Body of pancreas (tissue), 4 donors: Measurements from ENCODE around the gene SH3PXD2B. TPM values are rescaled to one million over a fixed set of nuclear protein-coding genes. Genes with fewer than 3 reads are reported as not detected.

ENCODE experiments used
- ATAC-seq: fragments of 150-250 bp; one replicate; pipeline ENCODE4 v1.9.1; 2016
- DNase-seq, 4 donors: peaks; one replicate each; pipeline ENCODE4 v3.0.0-alpha.2; 2019
- H3K27ac ChIP-seq, 4 donors: fragments of 200-600 bp; sonication (generic); 1 replicate in 3 of 4; 2 replicates in 1 of 4; pipeline versions ENCODE4 v1.5.1 to v1.6.1; 2016 to 2019; ENCODE audit warnings: mild to moderate bottlenecking in 1 of 4, mixed read lengths in 1 of 4, moderate library complexity in 1 of 4
- H3K27me3 ChIP-seq, 2 donors: fragments of 200-600 bp; sonication (generic); one replicate each; pipeline ENCODE4 v1.6.0; 2016; ENCODE audit warnings: mild to moderate bottlenecking in 1 of 2
- H3K36me3 ChIP-seq, 2 donors: fragments of 200-600 bp; sonication (generic); replicated peaks in 1 of 2; 2 replicates each; pipeline ENCODE4 v1.5.1; 2016; ENCODE audit warnings: low read depth in 2 of 2; ENCODE audit not compliant: insufficient read depth in 1 of 2
- H3K4me1 ChIP-seq: fragments of 200-600 bp; sonication (generic); one replicate; pipeline ENCODE4 v1.6.0; 2016
- H3K4me3 ChIP-seq, 2 donors: fragments of 200-600 bp; sonication (generic); 1 replicate in 1 of 2; 2 replicates in 1 of 2; pipeline ENCODE4 v1.5.1; 2016 to 2019
- H3K9me3 ChIP-seq, 3 donors: fragments of 200-600 bp; sonication (generic); 1 replicate in 2 of 3; 2 replicates in 1 of 3; pipeline ENCODE4 v1.5.1; 2016
- CTCF ChIP-seq, 7 experiments: fragments of 450-650 bp in 4 of 7; fragments of 200-600 bp in 3 of 7; sonication (generic) in 3 of 7; IDR thresholded peaks; one replicate each; pipeline ENCODE4 v1.5.1; 2016 to 2019; ENCODE audit warnings: antibody characterized with exemption in 7 of 7
- POLR2A ChIP-seq, 3 donors: fragments of 450-650 bp; IDR thresholded peaks; one replicate each; pipeline ENCODE4 v1.6.1; 2016; ENCODE audit warnings: antibody characterized with exemption in 3 of 3, mild to moderate bottlenecking in 2 of 3
- WGBS, 2 donors: methylation state at CpG; one replicate each; pipeline ENCODE4 v1.1.5; 2017; 5-methylcytosine and 5-hydroxymethylcytosine counted together
- intact Hi-C: fragments of 100-400 bp; cut with DNase I; formaldehyde crosslinking; loops from one replicate; pipeline ENCODE4 v1.15.1; 2023
- total RNA-seq, 2 donors: library from RNA; depleted of rRNA; stranded (reverse); fragments of >200 nt; gene quantifications; one replicate each; pipeline ENCODE4 v1.1.0, GENCODE V29; 2016

The SH3PXD2B gene
- total RNA-seq, 2 donors from 2014 or later: 9.9 to 16.9 TPM

GRCh38 chr5:172396220-172396619, 58.1 kb downstream of the SH3PXD2B start:
- Histone ChIP-seq H3K27me3 (no peaks in the 10 kb centered on the region), H3K4me3 (no peak overlapping the region), H3K36me3 (no peaks in the 10 kb centered on the region), H3K4me1 (no peaks in the 10 kb centered on the region), H3K27ac (no peak overlapping the region), H3K9me3 (no peaks in the 10 kb centered on the region)
- intact Hi-C loops: no loop called here
- TF ChIP-seq CTCF (IDR thresholded peaks at IDR 0.05) (no peak), POLR2A (IDR thresholded peaks at IDR 0.05) (no peak)
- DNase-seq (no peak), ATAC-seq (no peak)
- 93 to 100% methylated on average over 3 of the region's 3 CpGs for WGBS, 2 donors

GRCh38 chr5:172395483-172395882, 58.8 kb downstream of the SH3PXD2B start:
- intact Hi-C loops: no loop called here
- TF ChIP-seq POLR2A (IDR thresholded peaks at IDR 0.05) (no peak), CTCF (IDR thresholded peaks at IDR 0.05) (no peak)
- no peak for ATAC-seq

DNA sequence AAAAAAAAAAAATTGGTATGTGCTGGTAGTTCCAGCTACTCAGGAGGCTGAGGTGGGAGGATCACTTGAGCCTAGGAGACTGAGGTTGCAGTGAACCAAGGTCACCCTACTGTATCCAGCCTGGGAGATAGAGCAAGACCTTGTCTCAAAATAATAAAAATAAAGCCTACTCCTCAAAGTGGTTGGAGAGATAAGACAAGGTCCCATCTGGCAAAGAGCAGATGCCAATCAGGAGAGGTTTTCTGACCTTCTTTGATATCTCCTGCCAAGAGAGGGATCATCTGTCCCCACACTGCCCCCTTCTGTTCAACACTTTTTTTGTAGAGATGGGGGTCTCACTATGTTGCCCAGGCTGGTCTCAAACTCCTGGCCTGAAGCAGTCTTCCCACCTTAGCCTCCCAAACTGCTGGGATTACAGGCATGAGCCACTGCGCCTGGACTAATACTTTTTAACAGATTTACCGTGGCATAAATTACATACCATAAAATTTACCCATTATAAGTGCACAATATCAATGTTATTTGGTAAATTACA, 64.7 kb downstream of the SH3PXD2B start:
- no peaks in the 10 kb centered on the region for H3K27me3 ChIP-seq
- ATAC-seq (no peak), DNase-seq (no peak)
- WGBS, 2 donors: 50 to 64% methylated on average over 2 of the region's 2 CpGs
- H3K4me1 ChIP-seq: no peaks in the 10 kb centered on the region
- H3K4me3 ChIP-seq: no peak overlapping the region
- no peak overlapping the region for H3K27ac ChIP-seq
- TF ChIP-seq POLR2A (IDR thresholded peaks at IDR 0.05) (no peak), CTCF (IDR thresholded peaks at IDR 0.05) (no peak)
- no peaks in the 10 kb centered on the region for H3K9me3 ChIP-seq
- intact Hi-C loops: no loop called here
- H3K36me3 ChIP-seq: no peaks in the 10 kb centered on the region

More at GRCh38 chr5:172395483-172395882, 58.8 kb downstream of the SH3PXD2B start:
- no peaks in the 10 kb centered on the region for H3K36me3 ChIP-seq
- no peaks in the 10 kb centered on the region for H3K4me1 ChIP-seq
- H3K4me3 ChIP-seq: no peak overlapping the region
- H3K27ac ChIP-seq: no peak overlapping the region
- 78 to 81% methylated on average over 5 of the region's 5 CpGs for WGBS, 2 donors
- no peaks in the 10 kb centered on the region for H3K9me3 ChIP-seq
- no peak for DNase-seq
- no peaks in the 10 kb centered on the region for H3K27me3 ChIP-seq

DNA sequence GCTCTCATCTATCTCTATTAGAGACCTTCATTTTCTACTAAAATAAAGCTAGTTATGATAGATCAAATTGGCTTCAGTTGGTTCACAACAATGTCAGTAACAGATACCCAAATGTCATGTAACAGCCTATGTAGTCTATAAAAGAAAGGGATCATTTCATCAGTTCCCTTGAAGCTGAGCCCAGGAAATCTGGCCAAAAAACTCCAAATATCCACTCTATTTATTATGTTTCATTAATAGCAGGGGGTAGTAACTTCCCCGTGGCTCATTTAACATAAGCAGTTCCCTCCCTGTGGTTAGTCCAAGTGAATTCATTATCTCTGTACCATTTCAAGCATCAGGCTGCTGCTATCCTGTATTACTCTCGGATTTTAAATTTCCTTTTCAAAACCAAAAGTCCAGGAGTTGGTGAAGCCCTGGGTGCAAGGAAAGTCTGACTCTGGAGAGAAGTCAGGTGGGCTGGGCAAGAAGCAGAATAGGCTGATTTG, 66.0 kb downstream of the SH3PXD2B start:
- Histone ChIP-seq H3K27me3 (no peaks in the 10 kb centered on the region), H3K4me3 (no peak overlapping the region), H3K27ac (no peak overlapping the region), H3K36me3 (no peaks in the 10 kb centered on the region), H3K4me1 (peaks cover 8% of the 10 kb centered on the region), H3K9me3 (no peaks in the 10 kb centered on the region)
- DNase-seq: no peak
- no peak for ATAC-seq
- WGBS, 2 donors: 90 to 92% methylated on average over 2 of the region's 2 CpGs
- intact Hi-C loops: no loop called here
- TF ChIP-seq CTCF (IDR thresholded peaks at IDR 0.05) (no peak), POLR2A (IDR thresholded peaks at IDR 0.05) (no peak)

DNA sequence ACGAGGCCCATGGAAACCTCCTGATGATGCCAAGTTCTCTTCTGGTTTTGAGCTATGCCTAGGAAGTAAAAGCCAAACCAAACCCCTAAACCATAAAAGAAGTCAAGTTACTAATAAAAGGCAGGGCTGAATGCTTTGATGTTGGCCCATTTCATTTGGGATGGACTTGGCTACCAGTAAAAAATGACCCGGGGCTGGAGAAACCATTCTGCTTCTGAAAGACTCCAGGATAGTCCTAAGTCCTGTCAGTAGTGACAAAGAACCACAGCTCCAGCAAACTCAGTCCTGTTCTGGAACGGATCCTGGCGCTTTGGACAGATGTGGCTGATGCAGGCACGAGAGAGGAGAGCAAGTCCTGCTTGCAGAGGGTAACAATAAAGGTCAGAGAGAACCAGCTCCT, 68.6 kb downstream of the SH3PXD2B start:
- ATAC-seq (no peak), DNase-seq (no peak)
- H3K9me3 ChIP-seq: no peaks in the 10 kb centered on the region
- intact Hi-C loops: no loop called here
- TF ChIP-seq POLR2A (IDR thresholded peaks at IDR 0.05) (no peak), CTCF (IDR thresholded peaks at IDR 0.05) (no peak)
- WGBS, 2 donors: 82 to 93% methylated on average over 5 of the region's 5 CpGs
- no peaks in the 10 kb centered on the region for H3K36me3 ChIP-seq
- no peaks in the 10 kb centered on the region for H3K27me3 ChIP-seq
- no peak overlapping the region for H3K27ac ChIP-seq
- H3K4me3 ChIP-seq: no peak overlapping the region
- peaks cover 17% of the 10 kb centered on the region for H3K4me1 ChIP-seq
